Activated naive CD4-positive, alpha-beta T cell treated with anti-CD3 and anti-CD28 coated beads for 36 hours (primary cell): ENCODE measurements around the gene FOXN1. TPM values are rescaled to one million over a fixed set of nuclear protein-coding genes. Genes with fewer than 3 reads are reported as not detected.

ENCODE experiments used
- CTCF ChIA-PET: fragments of 350-600 bp; sonication (Branson Sonifier 250); formaldehyde crosslinking; loops from one replicate; lab custom pipeline; 2021; ENCODE audit warnings: antibody characterized with exemption; lab: Charles Lee
- DNase-seq: peaks from one replicate; pipeline ENCODE4 v3.0.0-alpha.2; 2020
- H3K27ac Mint-ChIP-seq: one replicate; pipeline ENCODE4 v1.8.0; 2021; ENCODE audit warnings: mild to moderate bottlenecking, mixed read lengths
- H3K27me3 Mint-ChIP-seq: one replicate; pipeline ENCODE4 v1.8.0; 2021; ENCODE audit warnings: low read depth, mixed read lengths
- H3K36me3 Mint-ChIP-seq: one replicate; pipeline ENCODE4 v1.8.0; 2021; ENCODE audit warnings: low read depth, mixed read lengths
- H3K4me1 Mint-ChIP-seq: one replicate; pipeline ENCODE4 v1.8.0; 2021; ENCODE audit warnings: low read depth, mixed read lengths
- H3K4me3 Mint-ChIP-seq: one replicate; pipeline ENCODE4 v1.8.0; 2021; ENCODE audit warnings: mild to moderate bottlenecking, moderate library complexity, mixed read lengths
- H3K9me3 Mint-ChIP-seq: one replicate; pipeline ENCODE4 v1.8.0; 2021; ENCODE audit warnings: mixed read lengths
- intact Hi-C: fragments of 100-400 bp; cut with micrococcal nuclease; formaldehyde crosslinking; loops from one replicate; pipeline ENCODE4 v1.15.1; 2023
- total RNA-seq, 2 experiments: library from RNA; stranded (reverse); gene quantifications; one replicate each; pipeline ENCODE4 v1.2.3, GENCODE V29; 2021

FOXN1 gene
- total RNA-seq, 2 experiments from 2014 or later: not detected

- Mint-ChIP-seq H3K4me1 (no peaks in the 10 kb centered on the region), H3K27ac (no peak overlapping the region), H3K9me3 (no peaks in the 10 kb centered on the region), H3K36me3 (no peaks in the 10 kb centered on the region), H3K4me3 (no peak overlapping the region), H3K27me3 (peaks cover 20% of the 10 kb centered on the region)
- no peak for DNase-seq
- intact Hi-C loops: no loop called here
- CTCF ChIA-PET: no interaction called here
These were observed 1.5 kb downstream of the FOXN1 start for GRCh38 chr17:28507567-28508203.

- no peaks in the 10 kb centered on the region for H3K9me3 Mint-ChIP-seq
- H3K36me3 Mint-ChIP-seq: no peaks in the 10 kb centered on the region
- no peak overlapping the region for H3K27ac Mint-ChIP-seq
- no peaks in the 10 kb centered on the region for H3K4me1 Mint-ChIP-seq
- CTCF ChIA-PET: no interaction called here
- intact Hi-C loops: no loop called here
- no peak for DNase-seq
- peaks cover 20% of the 10 kb centered on the region for H3K27me3 Mint-ChIP-seq
- H3K4me3 Mint-ChIP-seq: no peak overlapping the region
These were observed 2.1 kb downstream of the FOXN1 start for GRCh38 chr17:28508211-28508724.

- no peak for DNase-seq
- CTCF ChIA-PET: no interaction called here
- Mint-ChIP-seq H3K36me3 (no peaks in the 10 kb centered on the region), H3K4me1 (no peaks in the 10 kb centered on the region), H3K9me3 (no peaks in the 10 kb centered on the region), H3K4me3 (no peak overlapping the region), H3K27me3 (peaks cover 20% of the 10 kb centered on the region), H3K27ac (no peak overlapping the region)
- intact Hi-C loops: no loop called here
These were observed 3.6 kb downstream of the FOXN1 start for GRCh38 chr17:28509789-28510188.

GRCh38 chr17:28511858-28512461, 5.8 kb downstream of the FOXN1 start:
- intact Hi-C loops: no loop called here
- no peak for DNase-seq
- Mint-ChIP-seq H3K27me3 (peaks cover 20% of the 10 kb centered on the region), H3K36me3 (no peaks in the 10 kb centered on the region), H3K9me3 (no peaks in the 10 kb centered on the region), H3K4me3 (no peak overlapping the region), H3K27ac (no peak overlapping the region), H3K4me1 (no peaks in the 10 kb centered on the region)
- CTCF ChIA-PET: no interaction called here

- H3K4me3 Mint-ChIP-seq: no peak overlapping the region
- no peaks in the 10 kb centered on the region for H3K9me3 Mint-ChIP-seq
- DNase-seq: no peak
- CTCF ChIA-PET: no interaction called here
- no peak overlapping the region for H3K27ac Mint-ChIP-seq
- H3K27me3 Mint-ChIP-seq: peaks cover 14% of the 10 kb centered on the region
- intact Hi-C loops: no loop called here
- H3K36me3 Mint-ChIP-seq: no peaks in the 10 kb centered on the region
- no peaks in the 10 kb centered on the region for H3K4me1 Mint-ChIP-seq
These were observed 7.3 kb downstream of the FOXN1 start for GRCh38 chr17:28513476-28513875.

GRCh38 chr17:28514561-28515002, 8.4 kb downstream of the FOXN1 start:
- DNase-seq: no peak
- intact Hi-C loops: no loop called here
- H3K27me3 Mint-ChIP-seq: peaks cover 7% of the 10 kb centered on the region
- no peak overlapping the region for H3K4me3 Mint-ChIP-seq
- H3K9me3 Mint-ChIP-seq: no peaks in the 10 kb centered on the region
- CTCF ChIA-PET: interaction anchor here (1.0 kb wide), 1 partner anchor 22 kb away, joined by 3 read pairs; no protein-coding TSS in a partner anchor
- no peak overlapping the region for H3K27ac Mint-ChIP-seq
- no peaks in the 10 kb centered on the region for H3K36me3 Mint-ChIP-seq
- H3K4me1 Mint-ChIP-seq: no peaks in the 10 kb centered on the region

- Mint-ChIP-seq H3K4me1 (no peaks in the 10 kb centered on the region), H3K4me3 (no peak overlapping the region), H3K27me3 (peaks cover 3% of the 10 kb centered on the region), H3K36me3 (no peaks in the 10 kb centered on the region), H3K27ac (no peak overlapping the region), H3K9me3 (no peaks in the 10 kb centered on the region)
- CTCF ChIA-PET: no interaction called here
- intact Hi-C loops: no loop called here
- DNase-seq: no peak
These were observed 9.4 kb downstream of the FOXN1 start for GRCh38 chr17:28515518-28515917.

- no peak overlapping the region for H3K27ac Mint-ChIP-seq
- CTCF ChIA-PET: no interaction called here
- H3K27me3 Mint-ChIP-seq: no peaks in the 10 kb centered on the region
- no peak overlapping the region for H3K4me3 Mint-ChIP-seq
- H3K4me1 Mint-ChIP-seq: no peaks in the 10 kb centered on the region
- intact Hi-C loops: no loop called here
- no peak for DNase-seq
- H3K36me3 Mint-ChIP-seq: no peaks in the 10 kb centered on the region
- H3K9me3 Mint-ChIP-seq: no peaks in the 10 kb centered on the region
These were observed 12.0 kb downstream of the FOXN1 start for GRCh38 chr17:28518132-28518531.

GRCh38 chr17:28518578-28518977, 12.4 kb downstream of the FOXN1 start:
- Mint-ChIP-seq H3K4me3 (no peak overlapping the region), H3K36me3 (no peaks in the 10 kb centered on the region), H3K27me3 (no peaks in the 10 kb centered on the region), H3K27ac (no peak overlapping the region), H3K9me3 (no peaks in the 10 kb centered on the region), H3K4me1 (no peaks in the 10 kb centered on the region)
- intact Hi-C loops: no loop called here
- no peak for DNase-seq
- CTCF ChIA-PET: no interaction called here

- CTCF ChIA-PET: interaction anchor here (1.9 kb wide), 1 partner anchor 22 kb away, joined by 6 read pairs; no protein-coding TSS in a partner anchor
- no peak overlapping the region for H3K27ac Mint-ChIP-seq
- no peak overlapping the region for H3K4me3 Mint-ChIP-seq
- intact Hi-C loops: no loop called here
- H3K4me1 Mint-ChIP-seq: no peaks in the 10 kb centered on the region
- no peak for DNase-seq
- H3K36me3 Mint-ChIP-seq: no peaks in the 10 kb centered on the region
- no peaks in the 10 kb centered on the region for H3K27me3 Mint-ChIP-seq
- no peaks in the 10 kb centered on the region for H3K9me3 Mint-ChIP-seq
These were observed 13.1 kb downstream of the FOXN1 start for GRCh38 chr17:28519236-28519635.

GRCh38 chr17:28520687-28521086, 14.5 kb downstream of the FOXN1 start:
- Mint-ChIP-seq H3K36me3 (no peaks in the 10 kb centered on the region), H3K4me1 (no peaks in the 10 kb centered on the region), H3K9me3 (no peaks in the 10 kb centered on the region), H3K27me3 (no peaks in the 10 kb centered on the region), H3K4me3 (no peak overlapping the region), H3K27ac (no peak overlapping the region)
- intact Hi-C loops: no loop called here
- CTCF ChIA-PET: interaction anchor here (1.9 kb wide), 1 partner anchor 20 kb away, joined by 6 read pairs; no protein-coding TSS in a partner anchor
- DNase-seq: no peak

- H3K4me1 Mint-ChIP-seq: no peaks in the 10 kb centered on the region
These were observed 15.3 kb downstream of the FOXN1 start for GRCh38 chr17:28521311-28522085.

More at GRCh38 chr17:28521311-28522085, 15.3 kb downstream of the FOXN1 start:
- intact Hi-C loops: no loop called here
- no peak overlapping the region for H3K4me3 Mint-ChIP-seq
- H3K27me3 Mint-ChIP-seq: no peaks in the 10 kb centered on the region
- no peaks in the 10 kb centered on the region for H3K36me3 Mint-ChIP-seq
- no peak overlapping the region for H3K27ac Mint-ChIP-seq
- no peaks in the 10 kb centered on the region for H3K9me3 Mint-ChIP-seq
- CTCF ChIA-PET: interaction anchor here (1.9 kb wide), 1 partner anchor 20 kb away, joined by 6 read pairs; no protein-coding TSS in a partner anchor
- no peak for DNase-seq
